Retinal pigment epithelial cell (primary cell): ENCODE results near the gene TMEM174.
A peak's percentile ranks its signal among the peaks of the same experiment; 100 is the strongest.
"Not testable (repeated sequence)": the region's sequence is repeated elsewhere in the genome, so short reads cannot be mapped to it uniquely, and the experiment has no call there.

ENCODE experiments used
- DNase-seq: peaks from one replicate; pipeline ENCODE4 v3.0.0-alpha.2; 2010; ENCODE audit warnings: low read depth
- H3K4me3 ChIP-seq: 2 replicates; pipeline ENCODE4 v1.5.1; 2011; ENCODE audit warnings: mild to moderate bottlenecking, low read length, control low read depth, moderate library complexity
- TF ChIP-seq, protein P1 (sequence below): conservative IDR thresholded peaks from 2 replicates; pipeline ENCODE4 v1.5.1; 2011; ENCODE audit warnings: low read depth, low read length, control low read depth, inconsistent platforms

The TMEM174 gene

GRCh38 chr5:73214996-73215395 is 42.0 kb downstream of the TMEM174 start:
- no peak overlapping the region for H3K4me3 ChIP-seq
- no peak for DNase-seq
- TF ChIP-seq, protein P1, sequence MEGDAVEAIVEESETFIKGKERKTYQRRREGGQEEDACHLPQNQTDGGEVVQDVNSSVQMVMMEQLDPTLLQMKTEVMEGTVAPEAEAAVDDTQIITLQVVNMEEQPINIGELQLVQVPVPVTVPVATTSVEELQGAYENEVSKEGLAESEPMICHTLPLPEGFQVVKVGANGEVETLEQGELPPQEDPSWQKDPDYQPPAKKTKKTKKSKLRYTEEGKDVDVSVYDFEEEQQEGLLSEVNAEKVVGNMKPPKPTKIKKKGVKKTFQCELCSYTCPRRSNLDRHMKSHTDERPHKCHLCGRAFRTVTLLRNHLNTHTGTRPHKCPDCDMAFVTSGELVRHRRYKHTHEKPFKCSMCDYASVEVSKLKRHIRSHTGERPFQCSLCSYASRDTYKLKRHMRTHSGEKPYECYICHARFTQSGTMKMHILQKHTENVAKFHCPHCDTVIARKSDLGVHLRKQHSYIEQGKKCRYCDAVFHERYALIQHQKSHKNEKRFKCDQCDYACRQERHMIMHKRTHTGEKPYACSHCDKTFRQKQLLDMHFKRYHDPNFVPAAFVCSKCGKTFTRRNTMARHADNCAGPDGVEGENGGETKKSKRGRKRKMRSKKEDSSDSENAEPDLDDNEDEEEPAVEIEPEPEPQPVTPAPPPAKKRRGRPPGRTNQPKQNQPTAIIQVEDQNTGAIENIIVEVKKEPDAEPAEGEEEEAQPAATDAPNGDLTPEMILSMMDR, result no peak

- TF ChIP-seq, protein P1, result no peak
- H3K4me3 ChIP-seq, result peak overlapping the region; percentile 44
- no peak for DNase-seq
These were observed 42.5 kb downstream of the TMEM174 start for GRCh38 chr5:73215531-73215890.

GRCh38 chr5:73215891-73216610 is 43.1 kb downstream of the TMEM174 start:
- no peak for DNase-seq
- H3K4me3 ChIP-seq, result peak overlapping the region; percentile 44
- TF ChIP-seq, protein P1, result peak; percentile 71

GRCh38 chr5:73218552-73219171 is 45.7 kb downstream of the TMEM174 start:
- TF ChIP-seq, protein P1, result peak; percentile 68
- no peak overlapping the region for H3K4me3 ChIP-seq
- no peak for DNase-seq

DNA sequence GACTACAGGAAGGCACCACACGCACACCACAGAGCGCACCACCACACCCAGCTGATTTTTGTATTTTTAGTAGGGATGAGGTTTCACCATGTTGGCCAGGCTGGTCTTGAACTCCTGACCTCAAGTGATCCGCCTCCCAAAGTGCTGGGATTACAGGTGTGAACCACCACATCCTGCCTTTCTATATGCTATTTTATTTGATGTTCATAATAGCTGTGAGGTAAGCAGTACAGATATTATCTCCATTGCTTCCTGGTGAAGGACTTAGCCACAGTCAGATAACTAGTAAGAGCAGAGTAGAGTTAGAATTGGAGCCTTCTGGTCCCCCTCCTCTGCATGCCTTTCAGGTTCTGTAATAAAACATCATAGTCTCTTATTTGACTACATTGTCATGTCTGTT is 46.3 kb downstream of the TMEM174 start:
- H3K4me3 ChIP-seq, DNase-seq: not testable (repeated sequence)

- TF ChIP-seq, protein P1, result no peak
- no peak overlapping the region for H3K4me3 ChIP-seq
- no peak for DNase-seq
These were observed 48.2 kb downstream of the TMEM174 start for GRCh38 chr5:73221161-73221560.

DNA sequence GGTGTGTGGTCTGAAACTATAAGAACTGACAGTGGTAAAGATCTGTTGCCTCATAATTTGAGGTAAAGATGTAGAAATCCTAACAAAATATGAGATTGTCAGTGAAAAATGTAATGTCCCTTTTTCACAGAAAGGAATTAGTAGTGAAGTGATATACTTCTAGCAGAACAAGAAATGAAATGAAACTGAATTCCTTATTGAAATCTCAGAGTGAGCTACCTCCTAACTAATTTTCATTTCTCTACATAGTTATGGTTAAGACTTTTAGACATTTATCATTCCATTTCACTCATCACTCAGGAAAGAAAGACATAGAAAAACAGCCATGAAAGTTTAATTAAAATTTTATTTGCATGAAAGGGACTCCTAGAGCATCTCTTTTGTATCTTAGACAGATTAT is 48.7 kb downstream of the TMEM174 start:
- TF ChIP-seq, protein P1, result no peak
- DNase-seq, result no peak
- H3K4me3 ChIP-seq, result no peak overlapping the region
